ENCODE data around the gene MMP7. TPM values are rescaled to one million over a fixed set of nuclear protein-coding genes. Genes with fewer than 3 reads are reported as not detected.

MMP7 gene
- total and polyA plus RNA-seq, 2 donors (not counting 1 experiment from before 2014, with no cell fraction given), result 0.17 TPM; not detected in 1

DNA sequence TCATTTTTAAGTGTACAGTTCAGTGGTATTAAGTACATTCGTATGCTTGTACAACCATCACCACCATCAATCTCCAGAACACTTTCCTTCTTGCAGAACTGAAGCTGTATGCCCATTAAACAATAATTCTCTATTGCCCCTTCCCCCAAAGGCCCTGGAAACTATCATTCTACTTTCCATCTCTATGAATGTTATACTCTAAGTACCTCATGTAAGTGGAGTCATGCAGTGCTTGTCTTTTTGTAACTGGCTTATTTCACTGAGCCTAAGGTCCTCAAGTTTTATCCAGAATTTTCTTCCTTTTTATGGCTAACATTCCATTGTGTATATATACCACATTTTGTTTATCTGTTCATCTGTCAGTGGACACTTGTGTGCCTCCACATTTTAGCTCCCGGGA, 29.7 kb downstream of the MMP7 start:
- Histone ChIP-seq H3K9me3 (ENCODE audit: control insufficient read depth, insufficient read depth, low read depth, low read length) (no peaks in the 10 kb centered on the region), H3K36me3 (ENCODE audit: control insufficient read depth, insufficient read depth, low read length) (no peaks in the 10 kb centered on the region), H3K4me3 (replicated peaks in 1 of 4; ENCODE audit: control extremely low read depth in 1 of 4, insufficient read depth in 1 of 4, low read depth in 3 of 4, low read length in 4 of 4) (no peak overlapping the region), H3K9ac (ENCODE audit: insufficient read depth, low read length) (no peak overlapping the region), H3K27ac (ENCODE audit: insufficient read depth, low read length) (no peak overlapping the region), H3K4me2 (ENCODE audit: extremely low read depth, insufficient read depth, low read length) (no peak overlapping the region), H4K20me1 (ENCODE audit: control insufficient read depth, extremely low read depth, insufficient read depth, low read length) (no peaks in the 10 kb centered on the region), H3K79me2 (ENCODE audit: control insufficient read depth, insufficient read depth, low read length) (no peaks in the 10 kb centered on the region), H3K27me3 (ENCODE audit: control insufficient read depth, insufficient read depth, low read length) (no peaks in the 10 kb centered on the region), H2AFZ (ENCODE audit: low read length) (no peak overlapping the region), H3K4me1 (ENCODE audit: control insufficient read depth, extremely low read depth, insufficient read depth, low read length) (no peaks in the 10 kb centered on the region)
- no peak for DNase-seq (ENCODE audit: low read depth in 2 of 2)
- no peak for TF ChIP-seq EZH2 (IDR thresholded peaks at IDR 0.05; ENCODE audit: low read length, missing control alignments)
- TF ChIP-seq, protein P1, sequence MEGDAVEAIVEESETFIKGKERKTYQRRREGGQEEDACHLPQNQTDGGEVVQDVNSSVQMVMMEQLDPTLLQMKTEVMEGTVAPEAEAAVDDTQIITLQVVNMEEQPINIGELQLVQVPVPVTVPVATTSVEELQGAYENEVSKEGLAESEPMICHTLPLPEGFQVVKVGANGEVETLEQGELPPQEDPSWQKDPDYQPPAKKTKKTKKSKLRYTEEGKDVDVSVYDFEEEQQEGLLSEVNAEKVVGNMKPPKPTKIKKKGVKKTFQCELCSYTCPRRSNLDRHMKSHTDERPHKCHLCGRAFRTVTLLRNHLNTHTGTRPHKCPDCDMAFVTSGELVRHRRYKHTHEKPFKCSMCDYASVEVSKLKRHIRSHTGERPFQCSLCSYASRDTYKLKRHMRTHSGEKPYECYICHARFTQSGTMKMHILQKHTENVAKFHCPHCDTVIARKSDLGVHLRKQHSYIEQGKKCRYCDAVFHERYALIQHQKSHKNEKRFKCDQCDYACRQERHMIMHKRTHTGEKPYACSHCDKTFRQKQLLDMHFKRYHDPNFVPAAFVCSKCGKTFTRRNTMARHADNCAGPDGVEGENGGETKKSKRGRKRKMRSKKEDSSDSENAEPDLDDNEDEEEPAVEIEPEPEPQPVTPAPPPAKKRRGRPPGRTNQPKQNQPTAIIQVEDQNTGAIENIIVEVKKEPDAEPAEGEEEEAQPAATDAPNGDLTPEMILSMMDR (conservative IDR thresholded peaks at IDR 0.05 in 1 of 2, IDR thresholded peaks at IDR 0.05 in 1 of 2; ENCODE audit: low read depth in 1 of 2, low read length in 2 of 2), result no peak

DNA sequence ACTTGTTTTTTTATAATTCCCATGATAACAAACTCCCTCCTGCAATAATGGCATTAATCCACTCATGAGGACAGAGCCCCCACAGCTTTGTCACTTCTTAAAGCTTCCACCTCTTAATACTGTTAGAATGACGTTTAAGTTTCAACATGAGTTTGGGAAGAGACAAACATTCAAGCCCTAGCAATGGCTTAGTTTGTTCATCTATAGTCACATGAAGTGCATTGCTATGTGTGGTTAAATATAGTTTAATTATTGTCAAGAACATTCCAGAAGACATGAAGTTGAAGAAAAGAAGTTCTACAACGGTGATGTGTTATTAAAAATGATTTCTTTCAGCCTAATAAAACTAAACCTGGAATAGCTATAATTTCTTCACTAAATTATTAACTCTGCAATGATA, 30.6 kb downstream of the MMP7 start:
- Histone ChIP-seq H3K9me3 (ENCODE audit: control insufficient read depth, insufficient read depth, low read depth, low read length) (no peaks in the 10 kb centered on the region), H3K27ac (ENCODE audit: insufficient read depth, low read length) (no peak overlapping the region), H3K9ac (ENCODE audit: insufficient read depth, low read length) (no peak overlapping the region), H2AFZ (ENCODE audit: low read length) (no peak overlapping the region), H3K4me3 (replicated peaks in 1 of 4; ENCODE audit: control extremely low read depth in 1 of 4, insufficient read depth in 1 of 4, low read depth in 3 of 4, low read length in 4 of 4) (no peak overlapping the region), H3K79me2 (ENCODE audit: control insufficient read depth, insufficient read depth, low read length) (no peaks in the 10 kb centered on the region), H3K27me3 (ENCODE audit: control insufficient read depth, insufficient read depth, low read length) (no peaks in the 10 kb centered on the region), H4K20me1 (ENCODE audit: control insufficient read depth, extremely low read depth, insufficient read depth, low read length) (no peaks in the 10 kb centered on the region), H3K4me1 (ENCODE audit: control insufficient read depth, extremely low read depth, insufficient read depth, low read length) (no peaks in the 10 kb centered on the region), H3K4me2 (ENCODE audit: extremely low read depth, insufficient read depth, low read length) (no peak overlapping the region), H3K36me3 (ENCODE audit: control insufficient read depth, insufficient read depth, low read length) (no peaks in the 10 kb centered on the region)
- TF ChIP-seq EZH2 (IDR thresholded peaks at IDR 0.05; ENCODE audit: low read length, missing control alignments), result no peak
- TF ChIP-seq, protein P1 (conservative IDR thresholded peaks at IDR 0.05 in 1 of 2, IDR thresholded peaks at IDR 0.05 in 1 of 2; ENCODE audit: low read depth in 1 of 2, low read length in 2 of 2), result no peak
- peak in 1 of 2 donors; percentile 13 for DNase-seq (ENCODE audit: low read depth in 2 of 2)

DNA sequence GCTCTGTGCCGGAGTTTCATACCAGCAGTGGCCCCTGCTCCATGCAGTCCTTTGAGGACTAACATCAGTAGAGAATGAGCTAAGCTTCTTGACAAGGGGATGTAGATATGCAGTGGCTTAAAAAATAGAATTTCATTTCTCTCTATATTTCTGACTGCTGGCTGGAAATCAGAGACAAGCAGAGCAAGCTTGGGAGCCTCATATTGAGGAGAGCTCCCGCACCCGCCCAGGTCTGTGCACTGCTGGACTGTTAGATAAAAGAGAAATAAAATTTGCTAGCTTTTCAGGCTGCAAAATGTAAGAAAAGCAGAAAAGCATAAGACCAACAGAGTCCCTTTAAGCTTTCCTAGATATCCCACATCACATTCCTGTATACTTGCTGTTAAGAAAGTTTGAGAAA, 31.4 kb downstream of the MMP7 start:
- Histone ChIP-seq H4K20me1 (ENCODE audit: control insufficient read depth, extremely low read depth, insufficient read depth, low read length) (no peaks in the 10 kb centered on the region), H2AFZ (ENCODE audit: low read length) (no peak overlapping the region), H3K27ac (ENCODE audit: insufficient read depth, low read length) (no peak overlapping the region), H3K27me3 (ENCODE audit: control insufficient read depth, insufficient read depth, low read length) (no peaks in the 10 kb centered on the region), H3K4me2 (ENCODE audit: extremely low read depth, insufficient read depth, low read length) (no peak overlapping the region), H3K9ac (ENCODE audit: insufficient read depth, low read length) (no peak overlapping the region), H3K9me3 (ENCODE audit: control insufficient read depth, insufficient read depth, low read depth, low read length) (no peaks in the 10 kb centered on the region), H3K4me3 (replicated peaks in 1 of 4; ENCODE audit: control extremely low read depth in 1 of 4, insufficient read depth in 1 of 4, low read depth in 3 of 4, low read length in 4 of 4) (no peak overlapping the region), H3K36me3 (ENCODE audit: control insufficient read depth, insufficient read depth, low read length) (no peaks in the 10 kb centered on the region), H3K79me2 (ENCODE audit: control insufficient read depth, insufficient read depth, low read length) (no peaks in the 10 kb centered on the region), H3K4me1 (ENCODE audit: control insufficient read depth, extremely low read depth, insufficient read depth, low read length) (no peaks in the 10 kb centered on the region)
- no peak for DNase-seq (ENCODE audit: low read depth in 2 of 2)
- TF ChIP-seq, protein P1 (conservative IDR thresholded peaks at IDR 0.05 in 1 of 2, IDR thresholded peaks at IDR 0.05 in 1 of 2; ENCODE audit: low read depth in 1 of 2, low read length in 2 of 2), result no peak
- no peak for TF ChIP-seq EZH2 (IDR thresholded peaks at IDR 0.05; ENCODE audit: low read length, missing control alignments)
